H1 (cell line): ENCODE measurements around the gene PLSCR1. TPM values are rescaled to one million over a fixed set of nuclear protein-coding genes. Genes with fewer than 3 reads are reported as not detected.

Experiments
- CTCF ChIA-PET: fragments of 300-600 bp; sonication (Branson Sonifier 250); formaldehyde crosslinking; loops from one replicate; lab custom pipeline; 2021; ENCODE audit not compliant: partially characterized antibody; lab: Charles Lee
- POLR2A ChIA-PET: fragments of 300-600 bp; sonication (Branson Sonifier 250); formaldehyde crosslinking; loops from one replicate; lab custom pipeline; 2021; ENCODE audit warnings: inconsistent platforms; ENCODE audit not compliant: partially characterized antibody; lab: Charles Lee
- DNase-seq, 2 experiments: peaks; one replicate each; pipeline versions ENCODE4 v3.0.0 to v3.0.0-alpha.2; 2010 to 2022; ENCODE audit warnings: low spot score in 2 of 2, low read depth in 1 of 2, mixed read lengths in 1 of 2
- FAIRE-seq: peaks from 2 replicates; lab custom pipeline; 2011; peaks lifted over from hg19 to GRCh38; lab: Jason Lieb, UNC
- H2AFZ ChIP-seq: 2 replicates; pipeline ENCODE4 v1.8.1; 2012; ENCODE audit warnings: low read length, inconsistent platforms
- H2AK5ac ChIP-seq: 2 replicates; pipeline ENCODE4 v1.6.1; 2013; ENCODE audit warnings: low read depth, low read length
- H2BK120ac ChIP-seq: replicated peaks from 2 replicates; pipeline ENCODE3; 2013; ENCODE audit warnings: low read depth, low read length, inconsistent platforms
- H2BK12ac ChIP-seq: 2 replicates; pipeline ENCODE4 v1.6.1; 2013; ENCODE audit warnings: low read depth, low read length
- H2BK15ac ChIP-seq: 2 replicates; pipeline ENCODE4 v1.6.1; 2013; ENCODE audit warnings: low read length
- H2BK20ac ChIP-seq: 2 replicates; pipeline ENCODE4 v1.6.1; 2013; ENCODE audit warnings: low read length
- H2BK5ac ChIP-seq: 2 replicates; pipeline ENCODE4 v1.6.1; 2013; ENCODE audit warnings: low read depth, low read length
- H3K14ac ChIP-seq: 2 replicates; pipeline ENCODE4 v1.6.1; 2013; ENCODE audit warnings: inconsistent platforms; ENCODE audit not compliant: insufficient read length
- H3K18ac ChIP-seq: 2 replicates; pipeline ENCODE4 v1.6.1; 2013; ENCODE audit warnings: low read length; ENCODE audit errors: extremely low read depth
- H3K23ac ChIP-seq: 2 replicates; pipeline ENCODE4 v1.6.1; 2013; ENCODE audit warnings: inconsistent platforms; ENCODE audit not compliant: insufficient read length
- H3K23me2 ChIP-seq: 2 replicates; pipeline ENCODE4 v1.6.1; 2013; ENCODE audit warnings: low read depth, low read length
- H3K27ac ChIP-seq: 2 replicates; pipeline ENCODE4 v1.6.1; 2011; ENCODE audit warnings: low read depth, low read length, inconsistent platforms
- H3K27me3 ChIP-seq, 4 experiments: replicated peaks in 1 of 4; 1 replicate in 1 of 4; 2 replicates in 3 of 4; pipeline versions ENCODE4 v1.6.1 to v1.8.1; 2011 to 2013; ENCODE audit warnings: low read length in 3 of 4, mild to moderate bottlenecking in 3 of 4, inconsistent platforms in 2 of 4, mixed read lengths in 2 of 4, moderate library complexity in 1 of 4; ENCODE audit not compliant: control insufficient read depth in 3 of 4, insufficient read depth in 3 of 4; ENCODE audit errors: extremely low read depth in 1 of 4
- H3K36me3 ChIP-seq, 4 experiments: 2 replicates each; pipeline versions ENCODE4 v1.6.1 to v1.8.1; 2011 to 2013; ENCODE audit warnings: mild to moderate bottlenecking in 4 of 4, low read length in 3 of 4, moderate library complexity in 2 of 4, control low read depth in 1 of 4, inconsistent platforms in 1 of 4; ENCODE audit not compliant: insufficient read depth in 4 of 4, control insufficient read depth in 2 of 4
- H3K4ac ChIP-seq: replicated peaks from 2 replicates; pipeline ENCODE3; 2013; ENCODE audit warnings: low read length, low read depth, mixed read lengths, inconsistent platforms; ENCODE audit not compliant: insufficient read length
- H3K4me1 ChIP-seq, 4 experiments: replicated peaks in 1 of 4; 1 replicate in 1 of 4; 2 replicates in 3 of 4; pipeline versions ENCODE4 v1.6.1 to v1.8.1; 2011 to 2013; ENCODE audit warnings: low read length in 3 of 4, inconsistent platforms in 2 of 4, mixed read lengths in 1 of 4; ENCODE audit not compliant: insufficient read depth in 4 of 4, control insufficient read depth in 3 of 4
- H3K4me2 ChIP-seq, 2 experiments: 2 replicates each; pipeline versions ENCODE4 v1.6.1 to v1.8.1; 2011 to 2013; ENCODE audit warnings: low read depth in 2 of 2, low read length in 2 of 2, control low read depth in 1 of 2, inconsistent platforms in 1 of 2, mild to moderate bottlenecking in 1 of 2; ENCODE audit not compliant: insufficient read depth in 1 of 2
- H3K4me3 ChIP-seq, 4 experiments: fragments of 200-600, 300-600 bp in 1 of 4; sonication (generic), shearing (Covaris generic), sonication (Bioruptor Twin) in 1 of 4; 2 replicates each; pipeline versions ENCODE4 v1.5.1 to v1.8.1; 2011 to 2016; ENCODE audit warnings: low read length in 4 of 4, low read depth in 3 of 4, control low read depth in 2 of 4, inconsistent platforms in 2 of 4, mild to moderate bottlenecking in 2 of 4, mixed read lengths in 1 of 4, moderate library complexity in 1 of 4; ENCODE audit not compliant: insufficient read depth in 2 of 4; ENCODE audit errors: extremely low read depth in 1 of 4
- H3K56ac ChIP-seq: replicated peaks from 2 replicates; pipeline ENCODE3; 2013; ENCODE audit warnings: low read depth, mild to moderate bottlenecking, mixed read lengths, low read length, inconsistent platforms; ENCODE audit not compliant: insufficient read length
- H3K79me1 ChIP-seq: 2 replicates; pipeline ENCODE4 v1.6.1; 2013; ENCODE audit warnings: low read depth, low read length, control low read depth
- H3K79me2 ChIP-seq, 2 experiments: 2 replicates each; pipeline versions ENCODE4 v1.6.1 to v1.8.1; 2012 to 2013; ENCODE audit warnings: low read length in 2 of 2, mild to moderate bottlenecking in 2 of 2, inconsistent platforms in 1 of 2; ENCODE audit not compliant: insufficient read depth in 2 of 2, control insufficient read depth in 1 of 2
- H3K9ac ChIP-seq, 4 experiments: replicated peaks in 1 of 4; 1 replicate in 1 of 4; 2 replicates in 3 of 4; pipeline versions ENCODE4 v1.6.1 to v1.8.1; 2011 to 2013; ENCODE audit warnings: low read depth in 3 of 4, low read length in 3 of 4, control low read depth in 2 of 4, mild to moderate bottlenecking in 2 of 4, moderate library complexity in 2 of 4, inconsistent platforms in 1 of 4; ENCODE audit errors: extremely low read depth in 1 of 4
- H3K9me3 ChIP-seq, 2 experiments: 2 replicates each; pipeline versions ENCODE4 v1.6.1 to v1.8.1; 2012 to 2013; ENCODE audit warnings: mild to moderate bottlenecking in 2 of 2, moderate library complexity in 2 of 2, control low read depth in 1 of 2, inconsistent platforms in 1 of 2, low read depth in 1 of 2, low read length in 1 of 2, mixed read lengths in 1 of 2; ENCODE audit not compliant: insufficient read depth in 2 of 2
- H4K20me1 ChIP-seq, 2 experiments: replicated peaks in 1 of 2; 2 replicates each; pipeline versions ENCODE3 to v1.8.1; 2011 to 2013; ENCODE audit warnings: inconsistent platforms in 2 of 2, low read length in 2 of 2, mild to moderate bottlenecking in 1 of 2; ENCODE audit not compliant: insufficient read depth in 2 of 2, control insufficient read depth in 1 of 2
- H4K5ac ChIP-seq: 2 replicates; pipeline ENCODE4 v1.6.1; 2013; ENCODE audit warnings: low read length, low read depth, mixed read lengths, inconsistent platforms; ENCODE audit not compliant: insufficient read length
- H4K8ac ChIP-seq: 2 replicates; pipeline ENCODE4 v1.8.0; 2013; ENCODE audit warnings: mild to moderate bottlenecking, moderate library complexity, low read length, inconsistent platforms; ENCODE audit not compliant: insufficient read depth; ENCODE audit errors: extremely low read depth
- H4K91ac ChIP-seq: replicated peaks from 2 replicates; pipeline ENCODE3; 2013; ENCODE audit warnings: low read length, mixed read lengths, inconsistent platforms; ENCODE audit not compliant: insufficient read length
- ATF2 ChIP-seq: IDR thresholded peaks from 2 replicates; pipeline ENCODE4 v1.6.1; 2012; ENCODE audit warnings: low read length, inconsistent platforms
- CBX8 ChIP-seq: fragments of 300-800, 300-1000 bp; sonication (generic); IDR thresholded peaks from 2 replicates; pipeline ENCODE4 v1.7.1; 2016; ENCODE audit warnings: low read depth, low read length, borderline replicate concordance
- CEBPB ChIP-seq: IDR thresholded peaks from 2 replicates; pipeline ENCODE4 v1.6.1; 2012; ENCODE audit warnings: low read depth, low read length
- CTBP2 ChIP-seq: IDR thresholded peaks from 2 replicates; pipeline ENCODE4 v1.7.0; 2011; ENCODE audit warnings: borderline replicate concordance, mild to moderate bottlenecking, moderate library complexity, mixed read lengths, low read length; ENCODE audit not compliant: insufficient read depth, insufficient read length
- EZH2 ChIP-seq: fragments of 200-600 bp; sonication (generic); IDR thresholded peaks from 2 replicates; pipeline ENCODE4 v1.7.1; 2012; ENCODE audit warnings: low read depth, mild to moderate bottlenecking, moderate library complexity, low read length, inconsistent platforms; ENCODE audit not compliant: severe bottlenecking
- GABPA ChIP-seq: IDR thresholded peaks from 2 replicates; pipeline ENCODE4 v1.6.1; 2011; ENCODE audit warnings: mild to moderate bottlenecking, low read length, moderate library complexity, borderline replicate concordance; ENCODE audit not compliant: insufficient read depth
- JUN ChIP-seq: IDR thresholded peaks from 2 replicates; pipeline ENCODE4 v1.6.1; 2011; ENCODE audit warnings: low read depth, mild to moderate bottlenecking, improper control_type of control experiment, low read length
- KDM5A ChIP-seq: fragments of 200-600 bp; IDR thresholded peaks from 2 replicates; pipeline ENCODE4 v1.7.1; 2012; ENCODE audit warnings: mild to moderate bottlenecking, low read length, inconsistent platforms, mixed read lengths
- NANOG ChIP-seq: IDR thresholded peaks from 2 replicates; pipeline ENCODE4 v1.6.1; 2011; ENCODE audit warnings: low read length, low read depth, mild to moderate bottlenecking, inconsistent platforms; ENCODE audit not compliant: insufficient read depth, poor library complexity, severe bottlenecking
- POLR2A ChIP-seq, 2 experiments: IDR thresholded peaks; 1 replicate in 1 of 2; 2 replicates in 1 of 2; pipeline ENCODE4 v1.6.1; 2011; ENCODE audit warnings: low read depth in 2 of 2, low read length in 2 of 2, mild to moderate bottlenecking in 2 of 2; ENCODE audit errors: control extremely low read depth in 1 of 2
- SUZ12 ChIP-seq: fragments of 200-600 bp; sonication (generic); IDR thresholded peaks from 2 replicates; pipeline ENCODE4 v1.6.1; 2012; ENCODE audit warnings: mild to moderate bottlenecking, inconsistent platforms, low read length, moderate library complexity, mixed read lengths
- TAF1 ChIP-seq: IDR thresholded peaks from 2 replicates; pipeline ENCODE4 v1.6.1; 2011; ENCODE audit warnings: mild to moderate bottlenecking, low read depth, low read length
- TAF7 ChIP-seq: optimal IDR thresholded peaks from 2 replicates; pipeline ENCODE3; 2011; ENCODE audit warnings: low read depth, mild to moderate bottlenecking, inconsistent platforms, low read length, moderate library complexity, borderline replicate concordance
- WGBS, 2 experiments: shearing (Covaris generic) in 1 of 2; methylation state at CpG; one replicate each; pipeline versions ENCODE4 v1.1.6 to v1.1.7; 2013 to 2015; ENCODE audit warnings: low lambda C conversion rate in 2 of 2, mixed read lengths in 2 of 2, inconsistent platforms in 1 of 2, low coverage in 1 of 2, missing lambda C conversion rate in 1 of 2; ENCODE audit not compliant: insufficient replicate concordance in 2 of 2, insufficient coverage in 1 of 2, insufficient read length in 1 of 2; ENCODE audit errors: extremely low coverage in 1 of 2, missing lambda C conversion rate in 1 of 2; 5-methylcytosine and 5-hydroxymethylcytosine counted together
- polyA plus RNA-seq, 7 experiments: library from polyadenylated mRNA; depleted of rRNA in 3 of 7; stranded (reverse) in 5 of 7; unstranded in 2 of 7; fragments of >200 nt in 5 of 7; fragments of 200-250 nt in 2 of 7; gene quantifications; 1 replicate in 5 of 7; 2 replicates in 1 of 7; 4 replicates in 1 of 7; pipeline versions ENCODE4 v1.2.1 to v1.2.3, GENCODE V29; 2011 to 2013; ENCODE audit warnings: missing spikeins in 2 of 7, mixed read lengths in 2 of 7
- total RNA-seq: library from RNA; stranded (reverse); fragmentation: NEBNext Ultra II Directional; extraction: Animal tissue kit (Norgen Biotek cat#: 25700); gene quantifications from 2 replicates; pipeline ENCODE4 v1.2.1, GENCODE V29; 2021

The PLSCR1 gene
- total and polyA plus RNA-seq, 2 of the 8 experiments (the other 6 are each of a cell fraction or from before 2014, with no cell fraction given): 32.2 to 48.5 TPM

DNA sequence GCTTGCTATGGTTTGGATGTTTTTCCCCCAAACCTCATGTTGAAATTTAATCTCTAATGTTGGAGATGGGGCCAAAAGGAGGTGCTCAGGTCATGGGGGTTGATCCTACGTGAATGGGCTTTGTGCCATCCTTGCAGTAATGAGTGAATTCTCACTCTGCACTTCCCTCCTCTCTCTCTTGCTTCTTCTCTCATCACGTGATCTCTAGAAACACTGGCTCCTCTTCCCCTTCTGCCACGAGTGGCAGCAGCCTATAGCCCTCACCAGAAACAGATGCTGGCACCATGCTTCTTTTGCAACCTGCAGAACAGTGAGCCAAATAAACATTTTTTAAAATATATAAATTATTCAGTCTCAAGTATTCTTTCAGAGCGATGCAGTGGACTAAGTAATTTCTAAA, 13.3 kb upstream of the PLSCR1 start:
- Histone ChIP-seq H3K4me2 (no peak overlapping the region), H2BK15ac (no peak overlapping the region), H3K9ac (no peak overlapping the region), H3K79me1 (no peaks in the 10 kb centered on the region), H3K23ac (no peak overlapping the region), H2BK120ac (no peak overlapping the region), H3K4me3 (no peak overlapping the region), H3K14ac (no peak overlapping the region), H2AFZ (no peak overlapping the region), H3K18ac (no peak overlapping the region), H3K4ac (no peak overlapping the region), H2BK20ac (no peak overlapping the region), H3K9me3 (peaks cover 0 to 7% of the 10 kb centered on the region in 2 experiments; a peak in 1 of 4 replicates), H3K79me2 (no peaks in the 10 kb centered on the region), H3K27ac (no peak overlapping the region), H4K5ac (no peak overlapping the region), H3K4me1 (peaks cover 0 to 3% (median 0%) of the 10 kb centered on the region in 4 experiments; a peak in 1 of 7 replicates), H3K56ac (no peak overlapping the region), H3K23me2 (no peaks in the 10 kb centered on the region), H2BK12ac (no peak overlapping the region), H4K91ac (no peak overlapping the region), H3K36me3 (no peaks in the 10 kb centered on the region), H4K20me1 (no peaks in the 10 kb centered on the region), H4K8ac (no peak overlapping the region), H2AK5ac (no peak overlapping the region), H3K27me3 (no peaks in the 10 kb centered on the region), H2BK5ac (no peak overlapping the region)
- CTCF ChIA-PET: no interaction called here
- WGBS, 2 experiments: 86% methylated on average over 4 of the region's 4 CpGs; no CpG with 5 or more reads in 1 of the 2 experiments
- POLR2A ChIA-PET: no interaction called here
- FAIRE-seq (no peak), DNase-seq (no peak)
- no peak for TF ChIP-seq SUZ12
- no peak for TF ChIP-seq CTBP2
- no peak for TF ChIP-seq CEBPB
- no peak for TF ChIP-seq TAF1
- no peak for TF ChIP-seq EZH2
- no peak for TF ChIP-seq KDM5A
- TF ChIP-seq TAF7: no peak
- TF ChIP-seq CBX8: no peak
- TF ChIP-seq JUN: no peak
- TF ChIP-seq POLR2A (IDR thresholded peaks at IDR 0.05; ENCODE audit: control extremely low read depth in 1 of 2, low read depth in 2 of 2, low read length in 2 of 2): no peak
- TF ChIP-seq NANOG: no peak
- no peak for TF ChIP-seq ATF2
- no peak for TF ChIP-seq GABPA
